HG03159 (cell line): ENCODE data around the gene ENTPD3.

Experiments
- ATAC-seq: cut with Tn5 transposase; IDR thresholded peaks from one replicate; pipeline ENCODE4 v1.9.1; 2021; ENCODE audit warnings: mild to moderate bottlenecking, moderate library complexity; ENCODE audit not compliant: unreplicated experiment

ENTPD3 gene

GRCh38 chr3:40398346-40398745 lies 11.4 kb downstream of the ENTPD3 start:
- ATAC-seq = no peak

DNA sequence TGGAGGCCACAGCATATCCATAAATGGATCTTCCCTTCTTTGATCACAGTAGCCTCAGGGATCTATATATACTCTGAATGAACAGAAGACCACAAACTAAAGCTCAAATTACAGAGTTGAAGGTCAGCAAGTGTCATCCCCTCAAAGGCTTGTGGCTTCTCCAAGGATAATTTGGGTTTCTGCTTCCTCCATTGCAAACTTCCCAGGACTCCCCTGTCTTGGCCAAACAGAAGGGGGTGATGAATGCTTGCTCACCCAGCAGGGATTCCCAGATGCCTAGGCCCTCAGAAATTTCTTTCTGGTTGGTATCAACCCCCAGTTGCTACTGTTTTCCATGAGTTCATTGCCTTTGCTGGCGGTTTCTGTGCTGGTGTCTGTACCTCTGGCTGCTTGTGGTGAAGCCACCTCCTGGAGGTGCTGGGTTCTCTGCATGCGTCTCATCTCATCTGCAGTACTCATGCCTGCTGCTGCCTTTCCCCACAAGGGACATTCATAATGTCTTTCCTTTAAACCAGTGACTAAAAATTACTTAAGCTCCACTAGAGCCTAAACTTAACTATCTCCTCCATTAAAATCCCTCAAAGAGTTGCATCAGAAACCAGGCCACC lies 17.7 kb downstream of the ENTPD3 start:
- ATAC-seq = no peak

GRCh38 chr3:40407007-40407406 lies 20.0 kb downstream of the ENTPD3 start:
- no peak for ATAC-seq

GRCh38 chr3:40407611-40408010 lies 20.6 kb downstream of the ENTPD3 start:
- no peak for ATAC-seq

GRCh38 chr3:40414270-40414669 lies 27.3 kb downstream of the ENTPD3 start:
- no peak for ATAC-seq

GRCh38 chr3:40417845-40418543 lies 31.0 kb downstream of the ENTPD3 start:
- no peak for ATAC-seq

DNA sequence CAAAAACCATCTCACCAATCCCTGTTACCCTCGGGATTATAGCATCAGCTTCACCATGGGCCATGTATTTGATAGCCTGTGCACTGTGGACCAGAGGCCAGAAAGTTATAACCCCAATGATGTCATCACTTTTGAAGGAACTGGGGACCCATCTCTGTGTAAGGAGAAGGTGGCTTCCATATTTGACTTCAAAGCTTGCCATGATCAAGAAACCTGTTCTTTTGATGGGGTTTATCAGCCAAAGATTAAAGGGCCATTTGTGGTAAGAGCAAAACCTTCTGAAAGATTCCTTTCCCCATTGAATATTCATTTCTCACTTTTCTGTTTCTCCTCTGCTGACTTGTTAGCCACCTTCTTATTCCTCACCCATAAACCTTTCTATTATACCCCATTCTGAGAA lies 35.9 kb downstream of the ENTPD3 start:
- ATAC-seq = no peak

DNA sequence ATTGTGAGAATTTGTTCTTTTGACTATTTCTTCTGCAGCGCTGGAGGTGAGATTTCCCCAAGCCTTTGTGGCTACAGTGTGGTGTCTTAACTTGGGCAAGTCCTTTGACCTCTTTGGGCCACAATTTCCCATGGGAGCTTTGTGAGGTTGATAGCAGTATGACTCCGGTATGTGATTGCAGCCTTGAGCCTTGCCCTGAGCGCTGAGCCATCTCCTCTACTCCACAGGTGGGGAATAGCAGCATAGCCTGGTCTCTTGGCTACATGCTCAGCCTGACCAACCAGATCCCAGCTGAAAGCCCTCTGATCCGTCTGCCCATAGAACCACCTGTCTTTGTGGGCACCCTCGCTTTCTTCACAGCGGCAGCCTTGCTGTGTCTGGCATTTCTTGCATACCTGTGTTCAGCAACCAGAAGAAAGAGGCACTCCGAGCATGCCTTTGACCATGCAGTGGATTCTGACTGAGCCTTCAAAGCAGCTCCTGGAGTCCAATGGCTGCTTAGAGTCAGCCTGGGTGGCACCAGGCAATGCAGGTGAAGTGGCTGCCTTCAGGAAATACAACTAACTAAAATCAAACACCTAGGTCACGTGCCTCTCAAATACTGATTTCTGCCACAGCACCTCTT lies 40.2 kb downstream of the ENTPD3 start:
- ATAC-seq = no peak

- ATAC-seq = no peak
Measured at GRCh38 chr3:40432793-40433192, 45.8 kb downstream of the ENTPD3 start.

GRCh38 chr3:40437889-40438288 lies 50.9 kb downstream of the ENTPD3 start:
- no peak for ATAC-seq

DNA sequence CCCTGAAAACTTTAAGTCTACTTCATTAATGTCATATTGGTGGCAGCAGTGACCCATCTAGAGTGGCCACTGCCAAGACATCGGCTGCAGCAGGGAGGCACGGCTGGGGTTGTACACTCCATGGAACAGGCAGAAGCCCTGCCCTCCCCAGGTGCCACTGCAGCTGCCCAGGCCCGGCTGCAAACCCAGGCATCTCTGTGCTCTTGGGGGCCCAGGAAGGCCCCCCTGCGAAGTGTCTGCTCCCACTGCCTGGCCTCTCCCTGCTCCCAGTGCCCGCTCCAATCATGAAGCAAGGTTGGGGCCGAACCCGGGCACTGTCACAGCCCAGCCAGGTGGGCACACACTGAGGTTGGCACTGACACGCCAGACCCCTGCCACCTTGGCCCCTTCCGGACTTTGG lies 58.1 kb downstream of the ENTPD3 start:
- no peak for ATAC-seq

GRCh38 chr3:40445880-40446279 lies 58.9 kb downstream of the ENTPD3 start:
- no peak for ATAC-seq

DNA sequence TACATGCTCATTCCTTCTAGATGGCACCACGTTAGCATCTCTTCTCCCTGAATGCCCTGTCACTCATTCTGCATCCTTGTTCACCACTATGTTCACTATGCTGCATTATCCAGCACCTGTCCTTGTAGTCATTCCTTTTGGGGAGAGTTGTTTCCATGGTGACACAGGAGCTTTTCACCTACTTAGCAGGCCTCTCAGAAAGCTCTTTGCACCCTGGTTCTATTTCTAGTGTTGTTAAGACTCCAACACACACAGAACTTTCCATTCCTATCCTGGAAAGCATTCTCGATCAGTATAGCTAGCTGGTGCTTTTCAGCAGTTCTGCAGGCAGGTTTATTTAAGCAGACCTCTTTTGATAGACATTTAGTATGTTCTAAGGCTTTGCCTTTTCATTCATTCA lies 63.5 kb downstream of the ENTPD3 start:
- no peak for ATAC-seq

GRCh38 chr3:40451551-40451950 lies 64.6 kb downstream of the ENTPD3 start:
- no peak for ATAC-seq

DNA sequence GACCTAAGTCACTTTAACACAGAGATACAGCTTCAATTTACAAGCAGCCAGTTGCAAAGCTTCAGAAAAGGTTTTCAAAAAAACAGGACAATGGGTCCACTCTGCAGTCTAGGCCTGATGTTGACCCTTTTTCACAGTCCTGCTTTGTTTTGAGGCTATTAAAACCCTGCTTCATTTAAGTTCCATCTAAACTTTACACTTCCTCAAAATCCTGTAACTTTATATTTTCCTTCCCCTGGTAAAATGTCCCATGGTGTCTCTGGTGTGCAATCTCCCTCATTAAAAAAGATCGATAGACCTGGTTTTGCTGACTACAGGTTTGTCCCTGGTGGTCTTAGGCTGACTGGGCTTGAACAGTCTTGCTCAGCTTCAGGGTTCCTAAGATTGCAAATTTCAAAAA lies 65.1 kb downstream of the ENTPD3 start:
- ATAC-seq = no peak

- ATAC-seq = no peak
Measured at GRCh38 chr3:40452562-40452875, 65.5 kb downstream of the ENTPD3 start.

DNA sequence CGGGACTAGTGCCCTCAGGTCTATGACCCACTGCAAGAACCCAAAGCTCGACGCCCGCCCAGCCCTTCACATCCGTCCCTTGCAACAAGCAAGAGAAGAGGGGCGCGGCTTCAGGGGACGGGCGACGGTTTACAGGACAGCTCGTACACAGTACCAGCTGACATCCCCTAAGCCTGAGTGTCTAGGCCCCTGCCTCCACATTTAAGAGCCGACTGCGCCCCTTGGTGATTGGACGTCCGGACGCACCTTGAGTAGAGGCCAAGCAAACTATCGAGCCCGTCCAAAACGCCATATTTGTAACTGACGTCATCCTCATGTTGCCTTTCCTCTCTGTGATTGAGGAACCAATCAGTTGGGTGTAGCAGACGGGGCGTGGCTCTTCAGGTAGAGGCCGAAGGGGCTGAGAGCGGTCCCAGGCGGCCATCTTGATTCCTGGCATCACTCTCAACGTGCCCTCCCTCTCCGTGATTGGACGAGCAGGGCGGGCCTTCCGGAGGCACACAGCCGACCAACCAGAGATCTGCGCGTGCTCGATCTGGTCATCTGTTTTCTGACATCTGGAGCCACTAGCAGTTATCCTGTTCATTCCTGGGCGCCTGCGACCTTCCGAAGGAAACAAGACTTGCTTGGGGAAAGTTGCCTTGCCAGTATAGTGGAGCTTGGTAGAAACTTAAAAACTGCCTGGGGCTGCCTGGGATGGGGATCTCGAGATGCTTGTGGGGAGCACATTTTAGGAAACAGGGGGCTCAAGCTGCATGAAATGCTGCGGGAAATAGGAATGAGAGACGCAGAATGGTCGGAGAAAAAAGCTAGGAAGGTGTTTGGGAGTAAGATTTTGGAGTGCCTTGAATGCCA lies 66.1 kb downstream of the ENTPD3 start:
- peak; percentile 94 for ATAC-seq

DNA sequence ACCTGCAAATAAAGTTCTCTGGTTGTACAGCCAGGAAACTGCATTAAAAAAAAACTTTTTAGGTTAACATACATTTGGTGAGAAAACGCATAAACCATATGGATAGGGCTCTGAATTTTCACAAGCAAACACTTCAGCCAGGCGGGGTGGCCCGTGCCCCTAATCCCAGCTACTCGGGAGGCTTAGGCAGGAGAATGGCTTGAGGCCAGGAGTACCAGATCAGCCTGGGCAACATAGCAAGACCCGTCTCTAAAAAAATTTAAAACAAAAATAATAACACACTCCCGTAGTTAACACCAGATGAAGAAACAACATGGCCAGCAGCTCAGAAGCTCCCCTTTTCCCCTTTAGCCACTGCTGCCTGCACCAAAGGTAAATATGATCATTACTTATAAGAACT lies 66.9 kb downstream of the ENTPD3 start:
- no peak for ATAC-seq

DNA sequence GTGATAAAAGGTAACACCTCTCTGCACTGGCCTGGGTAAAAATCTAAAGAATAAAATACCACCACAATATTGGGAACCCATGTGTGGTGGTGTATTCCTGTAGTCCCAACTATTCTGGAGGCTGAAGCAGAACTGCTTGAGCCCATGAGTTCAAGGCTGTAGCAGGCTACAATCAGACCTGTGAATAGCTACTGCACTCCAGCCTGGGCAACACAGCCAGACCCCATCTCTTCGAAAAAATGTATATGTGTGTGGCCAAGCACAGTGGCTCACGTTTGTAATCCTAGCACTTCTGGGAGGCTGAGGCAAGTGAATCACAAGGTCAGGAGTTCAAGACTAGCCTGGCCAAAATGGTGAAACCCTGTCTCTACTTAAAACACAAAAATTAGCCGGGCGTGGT lies 68.3 kb downstream of the ENTPD3 start:
- no peak for ATAC-seq

DNA sequence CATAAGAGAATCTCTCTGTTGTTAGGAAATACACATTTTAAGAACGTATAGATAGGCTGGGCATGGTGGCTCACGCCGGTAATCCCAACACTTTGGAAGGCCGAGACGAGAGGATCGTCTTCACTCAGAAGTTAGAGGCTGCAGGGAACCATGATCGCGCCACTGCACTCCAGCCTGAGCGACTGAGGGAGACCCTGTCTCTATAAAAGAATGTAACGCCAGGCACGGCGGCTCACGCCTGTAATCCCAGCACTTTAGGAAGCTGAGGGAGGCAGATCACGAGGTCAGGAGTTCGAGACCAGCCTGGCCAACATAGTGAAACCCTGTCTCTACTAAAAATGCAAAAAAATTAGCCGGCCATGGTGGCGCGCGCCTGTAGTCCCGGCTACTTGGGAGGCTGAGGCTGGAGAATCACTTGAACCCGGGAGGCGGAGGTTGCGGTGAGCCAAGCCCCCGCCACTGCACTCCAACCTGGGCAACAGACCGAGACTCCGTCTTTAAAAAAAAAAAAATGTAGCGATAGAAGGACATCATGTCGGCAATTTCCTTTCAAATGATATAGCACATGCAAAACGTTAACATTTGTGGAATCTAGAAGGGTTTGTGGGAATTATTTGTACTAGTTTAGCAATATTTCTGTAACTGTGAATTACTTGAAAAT lies 69.4 kb downstream of the ENTPD3 start:
- ATAC-seq = no peak
